HG03469 (cell line): ENCODE results near the gene SERINC3.

Experiments
- ATAC-seq: cut with Tn5 transposase; IDR thresholded peaks from one replicate; pipeline ENCODE4 v1.9.1; 2021; ENCODE audit warnings: mild to moderate bottlenecking, moderate library complexity, moderate number of reproducible peaks; ENCODE audit not compliant: unreplicated experiment

SERINC3 gene

GRCh38 chr20:44533928-44534327, 12.1 kb upstream of the SERINC3 start:
- no peak for ATAC-seq

GRCh38 chr20:44532981-44533331, 11.1 kb upstream of the SERINC3 start:
- ATAC-seq, result no peak

- ATAC-seq, result no peak
These were observed 10.6 kb upstream of the SERINC3 start for GRCh38 chr20:44532259-44532980.

- no peak for ATAC-seq
These were observed 6.4 kb upstream of the SERINC3 start for GRCh38 chr20:44528309-44528708.

- no peak for ATAC-seq
These were observed 5.9 kb upstream of the SERINC3 start for GRCh38 chr20:44527716-44528199.

GRCh38 chr20:44526129-44526528, 4.3 kb upstream of the SERINC3 start:
- no peak for ATAC-seq

- no peak for ATAC-seq
These were observed 1.9 kb upstream of the SERINC3 start for GRCh38 chr20:44523746-44524145.

- ATAC-seq, result no peak
These were observed 971 bp upstream of the SERINC3 start for GRCh38 chr20:44522841-44523240.

GRCh38 chr20:44520881-44521280, 989 bp downstream of the SERINC3 start:
- ATAC-seq, result no peak

- no peak for ATAC-seq
These were observed 3.6 kb downstream of the SERINC3 start for GRCh38 chr20:44518248-44518647.

GRCh38 chr20:44517454-44517853, 4.4 kb downstream of the SERINC3 start:
- no peak for ATAC-seq

- ATAC-seq, result no peak
These were observed 5.4 kb downstream of the SERINC3 start for GRCh38 chr20:44516491-44516890.

- ATAC-seq, result no peak
These were observed 8.0 kb downstream of the SERINC3 start for GRCh38 chr20:44513871-44514270.

GRCh38 chr20:44509762-44510161, 12.1 kb downstream of the SERINC3 start:
- no peak for ATAC-seq

- no peak for ATAC-seq
These were observed 17.2 kb downstream of the SERINC3 start for GRCh38 chr20:44504402-44505307.

GRCh38 chr20:44502968-44503367, 18.9 kb downstream of the SERINC3 start:
- no peak for ATAC-seq

GRCh38 chr20:44501448-44501847, 20.4 kb downstream of the SERINC3 start:
- no peak for ATAC-seq

GRCh38 chr20:44500221-44500620, 21.6 kb downstream of the SERINC3 start:
- no peak for ATAC-seq

GRCh38 chr20:44497761-44498160, 24.1 kb downstream of the SERINC3 start:
- no peak for ATAC-seq

GRCh38 chr20:44496976-44497375, 24.9 kb downstream of the SERINC3 start:
- no peak for ATAC-seq

- ATAC-seq, result no peak
These were observed 25.9 kb downstream of the SERINC3 start for GRCh38 chr20:44495802-44496481.
